Stomach (tissue), 4 donors: ENCODE results near the gene ACP6.

Source experiments
- CTCF ChIP-seq, 7 experiments: fragments of 450-650 bp in 4 of 7; fragments of 200-600 bp in 3 of 7; sonication (generic) in 3 of 7; IDR thresholded peaks; one replicate each; pipeline ENCODE4 v1.5.1; 2016 to 2019; ENCODE audit warnings: antibody characterized with exemption in 7 of 7, control low read depth in 2 of 7, mild to moderate bottlenecking in 1 of 7
- EP300 ChIP-seq: sonication (generic); formaldehyde crosslinking; IDR thresholded peaks from one replicate; pipeline ENCODE4 v1.6.1; 2017; ENCODE audit warnings: antibody characterized with exemption
- POLR2A ChIP-seq, 4 donors: fragments of 450-650 bp; IDR thresholded peaks; one replicate each; pipeline ENCODE4 v1.6.1; 2016; ENCODE audit warnings: antibody characterized with exemption in 4 of 4, control low read depth in 2 of 4, mild to moderate bottlenecking in 1 of 4, moderate library complexity in 1 of 4

GRCh38 chr1:147651466-147651865 is 18.9 kb downstream of the ACP6 start:
- TF ChIP-seq POLR2A (IDR thresholded peaks at IDR 0.05) (no peak), CTCF (IDR thresholded peaks at IDR 0.05) (no peak), EP300 (no peak)
